ENCODE results near the gene CCR5.
A peak's percentile ranks its signal among the peaks of the same experiment; 100 is the strongest.

Gene CCR5

GRCh38 chr3:46354478-46354877 lies 16.3 kb upstream of the CCR5 start:
- no peak overlapping the region for H3K4me3 ChIP-seq (ENCODE audit: low read length)
- no peaks in the 10 kb centered on the region for H3K27me3 ChIP-seq (ENCODE audit: insufficient read depth, low read length, poor library complexity)
- H3K27ac ChIP-seq (ENCODE audit: low read depth, low read length), result no peak overlapping the region
- no peaks in the 10 kb centered on the region for H3K79me2 ChIP-seq (ENCODE audit: control insufficient read depth, insufficient read depth, low read length)
- H2AK5ac ChIP-seq (ENCODE audit: low read length), result no peak overlapping the region
- no peak overlapping the region for H2BK120ac ChIP-seq (ENCODE audit: low read depth, low read length)
- H3K4ac ChIP-seq (ENCODE audit: low read depth, low read length), result no peak overlapping the region
- peaks cover 10% of the 10 kb centered on the region for H3K4me1 ChIP-seq (ENCODE audit: control insufficient read depth, low read depth, low read length)
- no peak overlapping the region for H2BK5ac ChIP-seq (ENCODE audit: low read length)
- no peak overlapping the region for H4K5ac ChIP-seq (ENCODE audit: low read length)
- H4K8ac ChIP-seq (ENCODE audit: low read depth, low read length), result no peak overlapping the region
- H3K36me3 ChIP-seq (ENCODE audit: control insufficient read depth, insufficient read depth, low read length), result no peaks in the 10 kb centered on the region
- H3K56ac ChIP-seq (ENCODE audit: low read length), result no peak overlapping the region
- H3K79me1 ChIP-seq (ENCODE audit: low read length), result no peaks in the 10 kb centered on the region
- no peak overlapping the region for H3K9ac ChIP-seq (ENCODE audit: low read length)
- H3K23ac ChIP-seq (ENCODE audit: low read length), result no peak overlapping the region
- DNase-seq, result no peak
- no CpG with 5 or more reads among the region's 1 CpG for WGBS (ENCODE audit: extremely low coverage, insufficient coverage, low lambda C conversion rate)
- H3K18ac ChIP-seq (ENCODE audit: low read length), result no peak overlapping the region
- no peak overlapping the region for H2BK15ac ChIP-seq (replicated peaks; ENCODE audit: low read depth)
- H3K4me2 ChIP-seq (ENCODE audit: low read length), result no peak overlapping the region

GRCh38 chr3:46354984-46355383 lies 15.8 kb upstream of the CCR5 start:
- H3K79me1 ChIP-seq (ENCODE audit: low read length), result no peaks in the 10 kb centered on the region
- no peak overlapping the region for H3K56ac ChIP-seq (ENCODE audit: low read length)
- DNase-seq, result peak; percentile 78
- no peak overlapping the region for H2BK120ac ChIP-seq (ENCODE audit: low read depth, low read length)
- H3K4me1 ChIP-seq (ENCODE audit: control insufficient read depth, low read depth, low read length), result peaks cover 12% of the 10 kb centered on the region
- no peak overlapping the region for H3K23ac ChIP-seq (ENCODE audit: low read length)
- no peak overlapping the region for H3K4ac ChIP-seq (ENCODE audit: low read depth, low read length)
- H3K79me2 ChIP-seq (ENCODE audit: control insufficient read depth, insufficient read depth, low read length), result no peaks in the 10 kb centered on the region
- no peak overlapping the region for H3K4me3 ChIP-seq (ENCODE audit: low read length)
- no peaks in the 10 kb centered on the region for H3K36me3 ChIP-seq (ENCODE audit: control insufficient read depth, insufficient read depth, low read length)
- H2BK5ac ChIP-seq (ENCODE audit: low read length), result no peak overlapping the region
- no peaks in the 10 kb centered on the region for H3K27me3 ChIP-seq (ENCODE audit: insufficient read depth, low read length, poor library complexity)
- H2AK5ac ChIP-seq (ENCODE audit: low read length), result no peak overlapping the region
- no peak overlapping the region for H3K27ac ChIP-seq (ENCODE audit: low read depth, low read length)
- no peak overlapping the region for H2BK15ac ChIP-seq (replicated peaks; ENCODE audit: low read depth)
- no peak overlapping the region for H4K5ac ChIP-seq (ENCODE audit: low read length)
- no peak overlapping the region for H3K9ac ChIP-seq (ENCODE audit: low read length)
- no peak overlapping the region for H3K4me2 ChIP-seq (ENCODE audit: low read length)
- H4K8ac ChIP-seq (ENCODE audit: low read depth, low read length), result no peak overlapping the region
- H3K18ac ChIP-seq (ENCODE audit: low read length), result no peak overlapping the region

- Histone ChIP-seq H3K18ac (ENCODE audit: low read length) (no peak overlapping the region), H2AK5ac (ENCODE audit: low read length) (no peak overlapping the region), H3K4me2 (ENCODE audit: low read length) (no peak overlapping the region), H3K4me1 (ENCODE audit: control insufficient read depth, low read depth, low read length) (peaks cover 17% of the 10 kb centered on the region), H3K56ac (ENCODE audit: low read length) (no peak overlapping the region), H3K27ac (ENCODE audit: low read depth, low read length) (no peak overlapping the region), H4K8ac (ENCODE audit: low read depth, low read length) (no peak overlapping the region), H2BK5ac (ENCODE audit: low read length) (no peak overlapping the region), H3K27me3 (ENCODE audit: insufficient read depth, low read length, poor library complexity) (no peaks in the 10 kb centered on the region), H2BK120ac (ENCODE audit: low read depth, low read length) (no peak overlapping the region), H3K79me1 (ENCODE audit: low read length) (no peaks in the 10 kb centered on the region), H3K79me2 (ENCODE audit: control insufficient read depth, insufficient read depth, low read length) (no peaks in the 10 kb centered on the region), H3K4ac (ENCODE audit: low read depth, low read length) (no peak overlapping the region), H2BK15ac (replicated peaks; ENCODE audit: low read depth) (no peak overlapping the region), H4K5ac (ENCODE audit: low read length) (no peak overlapping the region), H3K9ac (ENCODE audit: low read length) (no peak overlapping the region), H3K4me3 (ENCODE audit: low read length) (no peak overlapping the region), H3K36me3 (ENCODE audit: control insufficient read depth, insufficient read depth, low read length) (no peaks in the 10 kb centered on the region), H3K23ac (ENCODE audit: low read length) (no peak overlapping the region)
- no CpG with 5 or more reads among the region's 3 CpGs for WGBS (ENCODE audit: extremely low coverage, insufficient coverage, low lambda C conversion rate)
- no peak for DNase-seq
Observed at GRCh38 chr3:46356276-46356675, 14.5 kb upstream of the CCR5 start.

GRCh38 chr3:46356909-46357308 lies 13.8 kb upstream of the CCR5 start:
- DNase-seq, result no peak
- H3K9ac ChIP-seq (ENCODE audit: low read length), result no peak overlapping the region
- no peaks in the 10 kb centered on the region for H3K79me1 ChIP-seq (ENCODE audit: low read length)
- WGBS (ENCODE audit: extremely low coverage, insufficient coverage, low lambda C conversion rate), result no CpG with 5 or more reads among the region's 4 CpGs
- H2AK5ac ChIP-seq (ENCODE audit: low read length), result no peak overlapping the region
- no peaks in the 10 kb centered on the region for H3K36me3 ChIP-seq (ENCODE audit: control insufficient read depth, insufficient read depth, low read length)
- H3K23ac ChIP-seq (ENCODE audit: low read length), result no peak overlapping the region
- no peaks in the 10 kb centered on the region for H3K79me2 ChIP-seq (ENCODE audit: control insufficient read depth, insufficient read depth, low read length)
- H3K4me2 ChIP-seq (ENCODE audit: low read length), result no peak overlapping the region
- H4K8ac ChIP-seq (ENCODE audit: low read depth, low read length), result no peak overlapping the region
- no peak overlapping the region for H3K18ac ChIP-seq (ENCODE audit: low read length)
- H2BK120ac ChIP-seq (ENCODE audit: low read depth, low read length), result no peak overlapping the region
- no peak overlapping the region for H4K5ac ChIP-seq (ENCODE audit: low read length)
- no peak overlapping the region for H3K56ac ChIP-seq (ENCODE audit: low read length)
- H3K4me3 ChIP-seq (ENCODE audit: low read length), result no peak overlapping the region
- no peak overlapping the region for H3K4ac ChIP-seq (ENCODE audit: low read depth, low read length)
- no peak overlapping the region for H2BK15ac ChIP-seq (replicated peaks; ENCODE audit: low read depth)
- peaks cover 17% of the 10 kb centered on the region for H3K4me1 ChIP-seq (ENCODE audit: control insufficient read depth, low read depth, low read length)
- no peak overlapping the region for H2BK5ac ChIP-seq (ENCODE audit: low read length)
- H3K27ac ChIP-seq (ENCODE audit: low read depth, low read length), result no peak overlapping the region
- no peaks in the 10 kb centered on the region for H3K27me3 ChIP-seq (ENCODE audit: insufficient read depth, low read length, poor library complexity)

GRCh38 chr3:46358466-46358865 lies 12.3 kb upstream of the CCR5 start:
- H2BK5ac ChIP-seq (ENCODE audit: low read length), result no peak overlapping the region
- no CpG with 5 or more reads among the region's 6 CpGs for WGBS (ENCODE audit: extremely low coverage, insufficient coverage, low lambda C conversion rate)

GRCh38 chr3:46359733-46360493 lies 10.8 kb upstream of the CCR5 start:
- no peaks in the 10 kb centered on the region for H3K27me3 ChIP-seq (ENCODE audit: insufficient read depth, low read length, poor library complexity)
- H2BK120ac ChIP-seq (ENCODE audit: low read depth, low read length), result no peak overlapping the region
- H2BK5ac ChIP-seq (ENCODE audit: low read length), result no peak overlapping the region
- no peak overlapping the region for H3K23ac ChIP-seq (ENCODE audit: low read length)
- H3K79me1 ChIP-seq (ENCODE audit: low read length), result no peaks in the 10 kb centered on the region
- H3K4ac ChIP-seq (ENCODE audit: low read depth, low read length), result no peak overlapping the region
- peak overlapping the region; percentile 59 for H3K56ac ChIP-seq (ENCODE audit: low read length)
- H3K9ac ChIP-seq (ENCODE audit: low read length), result peak overlapping the region; percentile 4
- no peaks in the 10 kb centered on the region for H3K79me2 ChIP-seq (ENCODE audit: control insufficient read depth, insufficient read depth, low read length)
- peak; percentile 80 for DNase-seq
- no peak overlapping the region for H3K18ac ChIP-seq (ENCODE audit: low read length)
- no peaks in the 10 kb centered on the region for H3K36me3 ChIP-seq (ENCODE audit: control insufficient read depth, insufficient read depth, low read length)
- no peak overlapping the region for H3K4me3 ChIP-seq (ENCODE audit: low read length)
- WGBS (ENCODE audit: extremely low coverage, insufficient coverage, low lambda C conversion rate), result no CpG with 5 or more reads among the region's 11 CpGs
- no peak overlapping the region for H3K27ac ChIP-seq (ENCODE audit: low read depth, low read length)
- H3K4me2 ChIP-seq (ENCODE audit: low read length), result no peak overlapping the region
- no peak overlapping the region for H2BK15ac ChIP-seq (replicated peaks; ENCODE audit: low read depth)
- no peak overlapping the region for H4K5ac ChIP-seq (ENCODE audit: low read length)
- H3K4me1 ChIP-seq (ENCODE audit: control insufficient read depth, low read depth, low read length), result peaks cover 12% of the 10 kb centered on the region
- no peak overlapping the region for H2AK5ac ChIP-seq (ENCODE audit: low read length)
- no peak overlapping the region for H4K8ac ChIP-seq (ENCODE audit: low read depth, low read length)

More at GRCh38 chr3:46358466-46358865, 12.3 kb upstream of the CCR5 start:
- peaks cover 17% of the 10 kb centered on the region for H3K4me1 ChIP-seq (ENCODE audit: control insufficient read depth, low read depth, low read length)
- H2AK5ac ChIP-seq (ENCODE audit: low read length), result no peak overlapping the region
- no peaks in the 10 kb centered on the region for H3K79me2 ChIP-seq (ENCODE audit: control insufficient read depth, insufficient read depth, low read length)
- H3K36me3 ChIP-seq (ENCODE audit: control insufficient read depth, insufficient read depth, low read length), result no peaks in the 10 kb centered on the region
- no peak overlapping the region for H3K27ac ChIP-seq (ENCODE audit: low read depth, low read length)
- H3K4me3 ChIP-seq (ENCODE audit: low read length), result no peak overlapping the region
- no peaks in the 10 kb centered on the region for H3K79me1 ChIP-seq (ENCODE audit: low read length)
- no peak overlapping the region for H3K18ac ChIP-seq (ENCODE audit: low read length)
- H4K5ac ChIP-seq (ENCODE audit: low read length), result no peak overlapping the region
- H3K56ac ChIP-seq (ENCODE audit: low read length), result no peak overlapping the region
- no peak overlapping the region for H2BK120ac ChIP-seq (ENCODE audit: low read depth, low read length)
- no peaks in the 10 kb centered on the region for H3K27me3 ChIP-seq (ENCODE audit: insufficient read depth, low read length, poor library complexity)
- H3K23ac ChIP-seq (ENCODE audit: low read length), result no peak overlapping the region
- H2BK15ac ChIP-seq (replicated peaks; ENCODE audit: low read depth), result no peak overlapping the region
- H3K4ac ChIP-seq (ENCODE audit: low read depth, low read length), result no peak overlapping the region
- no peak for DNase-seq
- no peak overlapping the region for H3K4me2 ChIP-seq (ENCODE audit: low read length)
- no peak overlapping the region for H4K8ac ChIP-seq (ENCODE audit: low read depth, low read length)
- H3K9ac ChIP-seq (ENCODE audit: low read length), result no peak overlapping the region
